IMR-90 (cell line): ENCODE results near the gene LCP1. TPM values are rescaled to one million over a fixed set of nuclear protein-coding genes. Genes with fewer than 3 reads are reported as not detected.

Source experiments
- ATAC-seq: fragments of 200-7000 bp; cut with Tn5 transposase; 2 replicates; pipeline ENCODE4 v1.9.1; 2020; ENCODE audit warnings: low read depth, mild to moderate bottlenecking, moderate library complexity
- BruUV-seq: library from RNA; stranded (reverse); fragments of 400-500 nt; replicated peaks from 2 replicates; lab custom pipeline; 2021; lab: Mats Ljungman, UMichigan
- CTCF ChIA-PET: fragments of 300-600 bp; formaldehyde crosslinking; extraction: SDS; loops from one replicate; lab custom pipeline; 2021; ENCODE audit warnings: antibody characterized with exemption; lab: Yijun Ruan, JAX
- POLR2A ChIA-PET: fragments of 300-600 bp; sonication (Branson Sonifier 250); formaldehyde crosslinking; loops from one replicate; lab custom pipeline; 2022; ENCODE audit warnings: antibody characterized with exemption; ENCODE audit not compliant: unreplicated experiment; lab: Charles Lee
- DNase-seq: peaks from one replicate; pipeline ENCODE4 v3.0.0; 2013
- H2AFZ ChIP-seq: replicated peaks from 2 replicates; pipeline ENCODE3; 2013; ENCODE audit warnings: low read length, mild to moderate bottlenecking; ENCODE audit not compliant: poor library complexity
- H2AK5ac ChIP-seq: 2 replicates; pipeline ENCODE4 v1.6.1; 2013; ENCODE audit warnings: low read depth, low read length, inconsistent platforms
- H2AK9ac ChIP-seq: replicated peaks from 2 replicates; pipeline ENCODE3; 2013; ENCODE audit warnings: mild to moderate bottlenecking, low read depth, low read length, moderate library complexity; ENCODE audit not compliant: poor library complexity
- H2BK120ac ChIP-seq: 2 replicates; pipeline ENCODE4 v1.6.1; 2013; ENCODE audit warnings: low read depth, low read length, inconsistent platforms
- H2BK15ac ChIP-seq: 3 replicates; pipeline ENCODE4 v1.6.1; 2013; ENCODE audit warnings: low read depth, low read length, inconsistent platforms
- H2BK20ac ChIP-seq: 2 replicates; pipeline ENCODE4 v1.6.1; 2013; ENCODE audit warnings: low read depth, mild to moderate bottlenecking, inconsistent platforms, low read length, moderate library complexity
- H2BK5ac ChIP-seq: 2 replicates; pipeline ENCODE4 v1.6.1; 2013; ENCODE audit warnings: mild to moderate bottlenecking, low read depth, low read length, inconsistent platforms; ENCODE audit not compliant: poor library complexity, severe bottlenecking
- H3K14ac ChIP-seq: replicated peaks from 2 replicates; pipeline ENCODE4 v1.6.1; 2013; ENCODE audit warnings: low read depth, low read length, inconsistent platforms
- H3K18ac ChIP-seq: 2 replicates; pipeline ENCODE4 v1.6.1; 2013; ENCODE audit warnings: low read depth, low read length, control low read depth
- H3K23ac ChIP-seq: 2 replicates; pipeline ENCODE4 v1.6.1; 2013; ENCODE audit warnings: low read depth, low read length, inconsistent platforms
- H3K27ac ChIP-seq: 2 replicates; pipeline ENCODE4 v1.5.1; 2013; ENCODE audit warnings: mild to moderate bottlenecking, control low read depth, low read length; ENCODE audit not compliant: insufficient read depth
- H3K27me3 ChIP-seq: 2 replicates; pipeline ENCODE4 v1.6.1; 2013; ENCODE audit warnings: low read length; ENCODE audit not compliant: control insufficient read depth, insufficient read depth
- H3K36me3 ChIP-seq: 2 replicates; pipeline ENCODE4 v1.6.1; 2013; ENCODE audit warnings: low read length, mixed read lengths; ENCODE audit not compliant: control insufficient read depth, insufficient read depth
- H3K4ac ChIP-seq: 2 replicates; pipeline ENCODE4 v1.6.1; 2013; ENCODE audit warnings: low read depth, low read length, inconsistent platforms
- H3K4me1 ChIP-seq: 2 replicates; pipeline ENCODE4 v1.6.1; 2013; ENCODE audit warnings: low read length, mixed read lengths; ENCODE audit not compliant: control insufficient read depth, insufficient read depth
- H3K4me2 ChIP-seq: 2 replicates; pipeline ENCODE4 v1.6.1; 2013; ENCODE audit warnings: low read depth, mild to moderate bottlenecking, control low read depth, low read length, moderate library complexity
- H3K4me3 ChIP-seq: 2 replicates; pipeline ENCODE4 v1.5.1; 2013; ENCODE audit warnings: low read depth, mild to moderate bottlenecking, control low read depth, low read length, moderate library complexity; ENCODE audit not compliant: insufficient read depth
- H3K56ac ChIP-seq: 2 replicates; pipeline ENCODE4 v1.6.1; 2013; ENCODE audit warnings: low read length, inconsistent platforms; ENCODE audit not compliant: insufficient read depth; ENCODE audit errors: extremely low read depth
- H3K79me1 ChIP-seq, 2 experiments: 2 replicates each; pipeline ENCODE4 v1.6.1; 2013; ENCODE audit warnings: low read length in 2 of 2, inconsistent platforms in 1 of 2, low read depth in 1 of 2
- H3K9ac ChIP-seq: 2 replicates; pipeline ENCODE4 v1.6.1; 2013; ENCODE audit warnings: low read depth, low read length, control low read depth
- H3K9me1 ChIP-seq: 2 replicates; pipeline ENCODE4 v1.6.1; 2013; ENCODE audit warnings: low read length, inconsistent platforms; ENCODE audit not compliant: insufficient read depth
- H3K9me3 ChIP-seq: 2 replicates; pipeline ENCODE4 v1.6.1; 2013; ENCODE audit warnings: low read length; ENCODE audit not compliant: control insufficient read depth, insufficient read depth
- H4K20me1 ChIP-seq: 2 replicates; pipeline ENCODE4 v1.6.1; 2013; ENCODE audit warnings: low read length, inconsistent platforms; ENCODE audit not compliant: insufficient read depth
- H4K5ac ChIP-seq: 2 replicates; pipeline ENCODE4 v1.6.1; 2013; ENCODE audit warnings: mild to moderate bottlenecking, low read depth, low read length, control low read depth
- H4K8ac ChIP-seq, 2 experiments: 2 replicates each; pipeline ENCODE4 v1.6.1; 2013; ENCODE audit warnings: low read depth in 2 of 2, low read length in 2 of 2, control low read depth in 1 of 2, inconsistent platforms in 1 of 2
- H4K91ac ChIP-seq: 2 replicates; pipeline ENCODE4 v1.6.1; 2013; ENCODE audit warnings: low read depth, low read length, inconsistent platforms; ENCODE audit not compliant: insufficient read depth
- BHLHE40 ChIP-seq: fragments of 150-350 bp; IDR thresholded peaks from 2 replicates; pipeline ENCODE4 v1.6.1; 2016; ENCODE audit warnings: mild to moderate bottlenecking, low read depth, low read length
- CEBPB ChIP-seq: IDR thresholded peaks from 2 replicates; pipeline ENCODE4 v1.6.1; 2012; ENCODE audit warnings: low read depth, low read length, improper control_type of control experiment
- CHD1 ChIP-seq: IDR thresholded peaks from 2 replicates; pipeline ENCODE4 v1.6.1; 2012; ENCODE audit warnings: low read depth, low read length, improper control_type of control experiment
- FOS ChIP-seq: fragments of 150-350 bp; IDR thresholded peaks from 2 replicates; pipeline ENCODE4 v1.6.1; 2016; ENCODE audit warnings: low read depth, low read length
- MAFK ChIP-seq: IDR thresholded peaks from 2 replicates; pipeline ENCODE4 v1.6.1; 2012; ENCODE audit warnings: low read depth, low read length, improper control_type of control experiment
- MAZ ChIP-seq: IDR thresholded peaks from 2 replicates; pipeline ENCODE4 v1.6.1; 2012; ENCODE audit warnings: low read depth, mild to moderate bottlenecking, low read length, improper control_type of control experiment, moderate library complexity, borderline replicate concordance
- MXI1 ChIP-seq: IDR thresholded peaks from 2 replicates; pipeline ENCODE4 v1.6.1; 2012; ENCODE audit warnings: low read depth, mild to moderate bottlenecking, low read length, moderate library complexity, borderline replicate concordance
- NFE2L2 ChIP-seq: fragments of 150-350 bp; IDR thresholded peaks from 2 replicates; pipeline ENCODE4 v1.6.1; 2016; ENCODE audit warnings: low read depth, mild to moderate bottlenecking, low read length
- POLR2A ChIP-seq: IDR thresholded peaks from 2 replicates; pipeline ENCODE4 v1.6.1; 2012; ENCODE audit warnings: mild to moderate bottlenecking, low read depth, low read length
- RAD21 ChIP-seq: IDR thresholded peaks from 2 replicates; pipeline ENCODE4 v1.6.1; 2012; ENCODE audit warnings: low read length, improper control_type of control experiment
- RCOR1 ChIP-seq: IDR thresholded peaks from 2 replicates; pipeline ENCODE4 v1.6.1; 2012; ENCODE audit warnings: mild to moderate bottlenecking, low read length, improper control_type of control experiment; ENCODE audit not compliant: insufficient replicate concordance
- RFX5 ChIP-seq: IDR thresholded peaks from 2 replicates; pipeline ENCODE4 v1.8.0; 2012; ENCODE audit warnings: low read depth, mild to moderate bottlenecking, low read length, moderate library complexity
- SMC3 ChIP-seq: fragments of 150-350 bp; IDR thresholded peaks from 2 replicates; pipeline ENCODE4 v1.6.1; 2016; ENCODE audit warnings: low read depth, mild to moderate bottlenecking, antibody characterized with exemption, low read length, moderate library complexity
- WGBS, 2 experiments: methylation state at CpG; one replicate each; pipeline versions ENCODE4 v1.1.5 to v1.1.7; 2013; ENCODE audit warnings: missing lambda C conversion rate in 2 of 2; ENCODE audit not compliant: insufficient read length in 1 of 2; ENCODE audit errors: extremely low coverage in 2 of 2; 5-methylcytosine and 5-hydroxymethylcytosine counted together
- dilution Hi-C: fragments of 300-500 bp; cut with HindIII; formaldehyde crosslinking; loops from one replicate; pipeline ENCODE4 v1.14.3; 2018; ENCODE audit warnings: low sequenced_read_pairs; ENCODE audit not compliant: unreplicated experiment
- in situ Hi-C: fragments of 300-500 bp; cut with MboI; formaldehyde crosslinking; loops from 3 replicates; pipeline ENCODE4 v1.14.3; 2019; ENCODE audit warnings: low sequenced_read_pairs, inconsistent platforms, mixed read lengths
- intact Hi-C: fragments of 100-400 bp; cut with micrococcal nuclease; formaldehyde crosslinking; loops from 2 replicates; pipeline ENCODE4 v1.10.0; 2022
- polyA plus RNA-seq, 3 experiments: library from polyadenylated mRNA; depleted of rRNA; stranded (reverse); fragments of >200 nt; gene quantifications; 2 replicates each; pipeline ENCODE4 v1.2.3, GENCODE V29; 2012; ENCODE audit warnings: low replicate concordance in 1 of 3
- total RNA-seq: library from RNA; depleted of rRNA; stranded (reverse); fragments of >200 nt; gene quantifications from 2 replicates; pipeline ENCODE4 v1.2.3, GENCODE V29; 2012
- TF ChIP-seq, protein P1 (sequence below): fragments of 150-350 bp; IDR thresholded peaks from 2 replicates; pipeline ENCODE4 v1.6.1; 2017; ENCODE audit warnings: mild to moderate bottlenecking, antibody characterized with exemption, low read length, low read depth
- TF ChIP-seq, protein P2 (sequence below): fragments of 150-350 bp; IDR thresholded peaks from 2 replicates; pipeline ENCODE4 v1.6.1; 2016; ENCODE audit warnings: low read depth, mild to moderate bottlenecking, low read length, moderate library complexity, borderline replicate concordance
- TF ChIP-seq, protein P3 (sequence below): conservative IDR thresholded peaks from 2 replicates; pipeline ENCODE4 v1.5.1; 2012; ENCODE audit warnings: mild to moderate bottlenecking, low read depth, low read length, improper control_type of control experiment

LCP1 gene
- total and polyA plus RNA-seq, 2 of the 4 experiments (the other 2 are of a cell fraction) = not detected

DNA sequence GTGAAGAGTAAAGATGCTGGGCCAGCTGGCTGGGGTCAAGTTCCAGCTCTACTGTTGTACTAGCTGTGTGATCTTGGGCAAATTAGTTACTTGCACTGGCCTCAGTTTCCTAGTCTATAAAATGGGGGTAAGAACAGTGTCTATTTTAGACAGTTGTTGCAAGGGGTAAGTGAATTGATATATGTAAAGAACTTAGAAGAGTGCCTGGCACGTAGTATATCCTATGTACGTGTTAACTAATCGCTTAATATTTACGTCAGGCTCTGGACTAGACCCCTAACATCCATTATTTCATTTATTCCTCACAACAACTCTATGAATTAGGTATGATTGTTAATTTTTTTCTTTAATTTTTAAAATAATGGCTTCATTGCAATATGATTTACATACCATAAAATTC, 3.7 kb upstream of the LCP1 start:
- H3K27me3 ChIP-seq = peaks cover 2% of the 10 kb centered on the region; the same call in 1 of the 2 replicates

More for the DNA sequence above, 3.7 kb upstream of the LCP1 start:
- Histone ChIP-seq H3K4me1 (no peaks in the 10 kb centered on the region), H3K4me3 (no peak overlapping the region), H4K20me1 (no peaks in the 10 kb centered on the region), H2BK5ac (no peak overlapping the region), H3K9me3 (no peaks in the 10 kb centered on the region), H2BK120ac (no peak overlapping the region), H3K36me3 (no peaks in the 10 kb centered on the region), H3K4me2 (no peak overlapping the region), H3K9ac (no peak overlapping the region), H4K8ac (no peak overlapping the region), H2BK15ac (no peak overlapping the region), H3K27ac (no peak overlapping the region), H2AK5ac (no peak overlapping the region), H3K9me1 (no peaks in the 10 kb centered on the region), H4K91ac (no peak overlapping the region), H3K4ac (no peak overlapping the region), H2BK20ac (no peak overlapping the region), H3K14ac (no peak overlapping the region), H3K56ac (no peak overlapping the region), H3K79me1 (no peaks in the 10 kb centered on the region), H2AK9ac (no peak overlapping the region), H3K23ac (no peak overlapping the region), H2AFZ (no peak overlapping the region), H3K18ac (no peak overlapping the region), H4K5ac (no peak overlapping the region)
- intact Hi-C loops (no loop called here), in situ Hi-C loops (no loop called here), dilution Hi-C loops (no loop called here)
- no TSS peak for BruUV-seq
- ATAC-seq = no peak
- CTCF ChIA-PET = no interaction called here
- DNase-seq = no peak
- no CpG with 5 or more reads among the region's 4 CpGs for WGBS, 2 experiments
- TF ChIP-seq RAD21 = no peak
- no peak for TF ChIP-seq SMC3
- TF ChIP-seq, protein P1, sequence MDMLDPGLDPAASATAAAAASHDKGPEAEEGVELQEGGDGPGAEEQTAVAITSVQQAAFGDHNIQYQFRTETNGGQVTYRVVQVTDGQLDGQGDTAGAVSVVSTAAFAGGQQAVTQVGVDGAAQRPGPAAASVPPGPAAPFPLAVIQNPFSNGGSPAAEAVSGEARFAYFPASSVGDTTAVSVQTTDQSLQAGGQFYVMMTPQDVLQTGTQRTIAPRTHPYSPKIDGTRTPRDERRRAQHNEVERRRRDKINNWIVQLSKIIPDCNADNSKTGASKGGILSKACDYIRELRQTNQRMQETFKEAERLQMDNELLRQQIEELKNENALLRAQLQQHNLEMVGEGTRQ = no peak
- TF ChIP-seq CEBPB = no peak
- TF ChIP-seq, protein P2, sequence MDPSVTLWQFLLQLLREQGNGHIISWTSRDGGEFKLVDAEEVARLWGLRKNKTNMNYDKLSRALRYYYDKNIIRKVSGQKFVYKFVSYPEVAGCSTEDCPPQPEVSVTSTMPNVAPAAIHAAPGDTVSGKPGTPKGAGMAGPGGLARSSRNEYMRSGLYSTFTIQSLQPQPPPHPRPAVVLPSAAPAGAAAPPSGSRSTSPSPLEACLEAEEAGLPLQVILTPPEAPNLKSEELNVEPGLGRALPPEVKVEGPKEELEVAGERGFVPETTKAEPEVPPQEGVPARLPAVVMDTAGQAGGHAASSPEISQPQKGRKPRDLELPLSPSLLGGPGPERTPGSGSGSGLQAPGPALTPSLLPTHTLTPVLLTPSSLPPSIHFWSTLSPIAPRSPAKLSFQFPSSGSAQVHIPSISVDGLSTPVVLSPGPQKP = no peak
- TF ChIP-seq MAZ = no peak
- TF ChIP-seq RFX5 = no peak
- no peak for TF ChIP-seq BHLHE40
- TF ChIP-seq MAFK = no peak
- TF ChIP-seq POLR2A = no peak
- TF ChIP-seq, protein P3, sequence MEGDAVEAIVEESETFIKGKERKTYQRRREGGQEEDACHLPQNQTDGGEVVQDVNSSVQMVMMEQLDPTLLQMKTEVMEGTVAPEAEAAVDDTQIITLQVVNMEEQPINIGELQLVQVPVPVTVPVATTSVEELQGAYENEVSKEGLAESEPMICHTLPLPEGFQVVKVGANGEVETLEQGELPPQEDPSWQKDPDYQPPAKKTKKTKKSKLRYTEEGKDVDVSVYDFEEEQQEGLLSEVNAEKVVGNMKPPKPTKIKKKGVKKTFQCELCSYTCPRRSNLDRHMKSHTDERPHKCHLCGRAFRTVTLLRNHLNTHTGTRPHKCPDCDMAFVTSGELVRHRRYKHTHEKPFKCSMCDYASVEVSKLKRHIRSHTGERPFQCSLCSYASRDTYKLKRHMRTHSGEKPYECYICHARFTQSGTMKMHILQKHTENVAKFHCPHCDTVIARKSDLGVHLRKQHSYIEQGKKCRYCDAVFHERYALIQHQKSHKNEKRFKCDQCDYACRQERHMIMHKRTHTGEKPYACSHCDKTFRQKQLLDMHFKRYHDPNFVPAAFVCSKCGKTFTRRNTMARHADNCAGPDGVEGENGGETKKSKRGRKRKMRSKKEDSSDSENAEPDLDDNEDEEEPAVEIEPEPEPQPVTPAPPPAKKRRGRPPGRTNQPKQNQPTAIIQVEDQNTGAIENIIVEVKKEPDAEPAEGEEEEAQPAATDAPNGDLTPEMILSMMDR = no peak
- TF ChIP-seq FOS = no peak
- no peak for TF ChIP-seq CHD1
- TF ChIP-seq RCOR1 = no peak
- no peak for TF ChIP-seq MXI1
- no peak for TF ChIP-seq NFE2L2
- POLR2A ChIA-PET = no interaction called here
